Endothelial cell (in vitro differentiated cells): ENCODE data around the gene SFMBT2. TPM values are rescaled to one million over a fixed set of nuclear protein-coding genes. Genes with fewer than 3 reads are reported as not detected.

ENCODE experiments used
- DNase-seq: peaks from one replicate; pipeline ENCODE4 v3.0.0; 2021; ENCODE audit warnings: low spot score
- H3K27ac Mint-ChIP-seq: one replicate; pipeline ENCODE4 v1.8.0; 2021; ENCODE audit warnings: mixed read lengths, inconsistent platforms; ENCODE audit not compliant: unreplicated experiment
- H3K27me3 Mint-ChIP-seq: one replicate; pipeline ENCODE4 v1.8.0; 2021; ENCODE audit warnings: mild to moderate bottlenecking, moderate library complexity, mixed read lengths, inconsistent platforms; ENCODE audit not compliant: unreplicated experiment
- H3K36me3 Mint-ChIP-seq: one replicate; pipeline ENCODE4 v1.8.0; 2021; ENCODE audit warnings: mild to moderate bottlenecking, low read depth, mixed read lengths, inconsistent platforms; ENCODE audit not compliant: unreplicated experiment
- H3K4me1 Mint-ChIP-seq: one replicate; pipeline ENCODE4 v1.8.0; 2021; ENCODE audit warnings: mild to moderate bottlenecking, mixed read lengths, inconsistent platforms; ENCODE audit not compliant: unreplicated experiment
- H3K4me3 Mint-ChIP-seq: one replicate; pipeline ENCODE4 v1.8.0; 2021; ENCODE audit warnings: mild to moderate bottlenecking, mixed read lengths, inconsistent platforms; ENCODE audit not compliant: unreplicated experiment
- H3K9me3 Mint-ChIP-seq: one replicate; pipeline ENCODE4 v1.8.0; 2021; ENCODE audit warnings: mixed read lengths, inconsistent platforms; ENCODE audit not compliant: unreplicated experiment
- CTCF ChIP-seq: fragments of 200-600 bp; sonication (generic); IDR thresholded peaks from one replicate; pipeline ENCODE4 v1.5.0; 2021; ENCODE audit warnings: antibody characterized with exemption; ENCODE audit not compliant: unreplicated experiment
- total RNA-seq: library from RNA; stranded (reverse); fragmentation: NEBNext Ultra II Directional; extraction: Animal tissue kit (Norgen Biotek cat#: 25700); gene quantifications from one replicate; pipeline ENCODE4 v1.2.1, GENCODE V29; 2021; ENCODE audit not compliant: unreplicated experiment

SFMBT2 gene
- total RNA-seq, 1 donor from 2014 or later = 16.0 TPM

- peaks cover 7% of the 10 kb centered on the region for H3K36me3 Mint-ChIP-seq
These were observed 176.7 kb downstream of the SFMBT2 start for GRCh38 chr10:7234109-7234508.

GRCh38 chr10:7233259-7233991, 177.4 kb downstream of the SFMBT2 start:
- DNase-seq = no peak
- Mint-ChIP-seq H3K9me3 (no peaks in the 10 kb centered on the region), H3K4me3 (no peak overlapping the region), H3K27ac (no peak overlapping the region), H3K36me3 (peaks cover 7% of the 10 kb centered on the region), H3K4me1 (peaks cover 6% of the 10 kb centered on the region), H3K27me3 (peaks cover 2% of the 10 kb centered on the region)
- TF ChIP-seq CTCF = no peak

More at GRCh38 chr10:7234109-7234508, 176.7 kb downstream of the SFMBT2 start:
- Mint-ChIP-seq H3K4me3 (no peak overlapping the region), H3K4me1 (peaks cover 6% of the 10 kb centered on the region), H3K27me3 (peaks cover 2% of the 10 kb centered on the region), H3K27ac (no peak overlapping the region), H3K9me3 (no peaks in the 10 kb centered on the region)
- DNase-seq = no peak
- no peak for TF ChIP-seq CTCF

GRCh38 chr10:7231509-7232414, 179.1 kb downstream of the SFMBT2 start:
- H3K27me3 Mint-ChIP-seq = peaks cover 2% of the 10 kb centered on the region
- DNase-seq = no peak
- TF ChIP-seq CTCF = no peak
- H3K27ac Mint-ChIP-seq = no peak overlapping the region
- H3K9me3 Mint-ChIP-seq = no peaks in the 10 kb centered on the region
- peaks cover 13% of the 10 kb centered on the region for H3K36me3 Mint-ChIP-seq
- H3K4me1 Mint-ChIP-seq = peaks cover 6% of the 10 kb centered on the region
- no peak overlapping the region for H3K4me3 Mint-ChIP-seq

GRCh38 chr10:7230951-7231350, 179.9 kb downstream of the SFMBT2 start:
- H3K9me3 Mint-ChIP-seq = no peaks in the 10 kb centered on the region
- peaks cover 18% of the 10 kb centered on the region for H3K36me3 Mint-ChIP-seq
- H3K4me3 Mint-ChIP-seq = no peak overlapping the region
- peaks cover 4% of the 10 kb centered on the region for H3K27me3 Mint-ChIP-seq
- DNase-seq = no peak
- no peak overlapping the region for H3K27ac Mint-ChIP-seq
- TF ChIP-seq CTCF = no peak
- peaks cover 6% of the 10 kb centered on the region for H3K4me1 Mint-ChIP-seq
